ENCODE results near the gene KRT85.

GRCh38 chr12:52366738-52367485, at the start of gene KRT85:
- TF ChIP-seq CTCF (IDR thresholded peaks at IDR 0.05) (no peak), ZFX (IDR thresholded peaks at IDR 0.05; ENCODE audit: borderline replicate concordance) (no peak)

All from 22Rv1 (cell line).